SK-N-DZ (cell line): Measurements from ENCODE around the gene VPS11.

Experiments
- DNase-seq: peaks from one replicate; pipeline ENCODE4 v3.0.0-alpha.2; 2015; ENCODE audit warnings: low spot score

The VPS11 gene

DNA sequence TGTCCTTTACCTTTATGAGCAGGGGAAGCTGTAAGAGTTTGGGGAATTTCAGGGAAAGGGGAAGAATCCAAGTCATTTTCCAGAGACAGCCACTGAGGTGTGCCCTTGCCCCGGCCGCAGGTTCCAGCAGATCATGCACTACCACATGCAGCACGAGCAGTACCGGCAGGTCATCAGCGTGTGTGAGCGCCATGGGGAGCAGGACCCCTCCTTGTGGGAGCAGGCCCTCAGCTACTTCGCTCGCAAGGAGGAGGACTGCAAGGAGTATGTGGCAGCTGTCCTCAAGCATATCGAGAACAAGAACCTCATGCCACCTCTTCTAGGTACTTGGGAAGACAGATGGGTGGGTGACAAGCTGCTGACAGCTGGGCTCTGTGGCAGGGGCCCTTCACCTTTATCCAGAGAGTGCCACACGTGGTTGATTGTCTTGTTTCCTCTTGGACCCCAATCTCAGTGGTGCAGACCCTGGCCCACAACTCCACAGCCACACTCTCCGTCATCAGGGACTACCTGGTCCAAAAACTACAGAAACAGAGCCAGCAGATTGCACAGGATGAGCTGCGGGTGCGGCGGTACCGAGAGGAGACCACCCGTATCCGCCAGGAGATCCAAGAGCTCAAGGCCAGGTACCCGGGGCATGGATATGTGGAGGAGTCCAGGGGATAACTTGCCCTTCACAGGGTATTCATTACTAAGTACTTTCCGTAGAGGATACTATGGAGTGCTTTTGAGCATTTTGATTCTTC is 11.2 kb downstream of the VPS11 start:
- DNase-seq: no peak

DNA sequence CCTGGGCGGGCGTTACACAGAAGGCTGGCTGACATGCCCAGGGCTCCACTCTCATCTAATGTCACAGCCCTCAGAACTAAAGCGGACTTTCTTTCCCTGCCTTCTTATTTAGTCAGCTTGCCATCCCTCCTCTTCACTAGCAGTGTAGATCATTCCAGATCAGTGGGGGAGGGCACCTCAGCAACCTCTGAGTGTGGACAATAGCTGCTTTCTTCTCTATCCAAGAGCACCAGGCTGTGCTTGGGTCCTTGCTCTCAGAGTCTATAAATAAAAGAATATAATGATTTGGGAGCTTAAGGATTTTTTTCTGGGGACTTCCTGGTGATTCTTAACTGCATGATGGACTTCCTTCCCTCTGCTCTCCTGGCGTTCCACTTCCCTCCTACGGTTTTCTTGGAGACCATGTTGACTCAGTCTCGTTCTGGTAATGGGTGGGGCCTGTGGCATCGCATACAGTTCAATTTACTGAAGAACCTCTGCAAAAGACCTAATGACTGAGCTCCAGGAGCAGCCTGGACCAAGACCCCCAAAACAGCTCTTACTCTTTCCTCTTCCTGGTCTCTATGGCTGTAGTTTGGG is 14.2 kb downstream of the VPS11 start:
- no peak for DNase-seq

DNA sequence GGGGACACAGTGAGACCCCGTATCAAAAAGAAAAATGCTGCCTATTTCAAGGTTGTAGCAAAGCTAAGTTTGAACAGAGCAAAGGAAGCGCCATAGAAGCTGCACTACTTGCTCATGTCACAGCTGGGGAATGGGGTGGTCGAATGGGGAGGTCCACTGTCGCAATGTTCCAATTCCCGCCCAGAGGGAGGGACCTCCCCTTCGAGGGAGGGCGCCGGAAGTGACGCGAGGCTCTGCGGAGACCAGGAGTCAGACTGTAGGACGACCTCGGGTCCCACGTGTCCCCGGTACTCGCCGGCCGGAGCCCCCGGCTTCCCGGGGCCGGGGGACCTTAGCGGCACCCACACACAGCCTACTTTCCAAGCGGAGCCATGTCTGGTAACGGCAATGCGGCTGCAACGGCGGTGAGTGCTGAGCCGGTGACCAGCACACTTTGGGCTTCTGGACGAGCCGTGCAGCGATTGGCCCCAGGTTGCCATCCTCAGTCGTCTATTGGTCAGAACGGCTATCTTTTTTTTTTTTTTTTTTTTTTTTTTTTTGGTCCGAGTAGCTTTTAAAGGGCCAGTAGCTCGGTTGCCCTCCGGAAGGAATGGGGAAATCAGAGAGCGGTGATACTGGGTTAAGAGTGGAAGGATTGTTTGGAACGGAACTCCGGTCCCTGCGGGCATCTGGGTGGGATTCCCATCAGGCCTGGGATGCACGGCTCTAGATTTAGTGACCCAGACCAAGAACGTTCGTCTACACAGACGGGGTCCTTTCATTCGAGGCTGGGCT is 17.2 kb downstream of the VPS11 start, which contains the start of gene HMBS:
Gene HMBS, plus strand, starts transcription at position 219 of the 774 bp plus-strand sequence. Its CDS starts 153 bp downstream, at position 372.
- peak; percentile 88 for DNase-seq

DNA sequence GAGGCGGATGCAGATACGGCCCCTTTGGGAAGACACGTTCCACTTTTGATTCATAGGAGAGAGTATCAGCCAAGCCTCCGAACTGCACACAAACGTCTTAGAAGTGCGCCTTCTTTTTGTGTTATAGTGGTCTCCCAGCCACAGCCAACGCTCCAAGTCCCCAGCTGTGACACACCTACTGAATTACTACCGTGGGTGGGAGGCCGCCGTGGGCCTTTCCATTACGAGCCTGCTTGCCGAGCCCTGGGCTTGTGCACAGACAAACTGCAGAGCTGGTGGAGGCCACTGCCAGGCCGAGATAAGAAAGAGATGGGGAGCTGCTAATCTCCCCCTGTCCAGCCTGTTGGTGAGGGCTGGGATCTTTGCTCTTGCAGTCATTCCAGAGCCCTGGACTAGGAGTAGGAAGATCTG is 17.8 kb downstream of the VPS11 start:
- no peak for DNase-seq

GRCh38 chr11:119087123-119087522 is 19.5 kb downstream of the VPS11 start:
- DNase-seq: no peak

- no peak for DNase-seq
Measured at GRCh38 chr11:119087747-119088241, 20.2 kb downstream of the VPS11 start.

- DNase-seq: no peak
Measured at GRCh38 chr11:119088406-119088805, 20.8 kb downstream of the VPS11 start.

GRCh38 chr11:119089319-119089718 is 21.7 kb downstream of the VPS11 start:
- no peak for DNase-seq

GRCh38 chr11:119091178-119091577 is 23.6 kb downstream of the VPS11 start:
- DNase-seq: no peak

DNA sequence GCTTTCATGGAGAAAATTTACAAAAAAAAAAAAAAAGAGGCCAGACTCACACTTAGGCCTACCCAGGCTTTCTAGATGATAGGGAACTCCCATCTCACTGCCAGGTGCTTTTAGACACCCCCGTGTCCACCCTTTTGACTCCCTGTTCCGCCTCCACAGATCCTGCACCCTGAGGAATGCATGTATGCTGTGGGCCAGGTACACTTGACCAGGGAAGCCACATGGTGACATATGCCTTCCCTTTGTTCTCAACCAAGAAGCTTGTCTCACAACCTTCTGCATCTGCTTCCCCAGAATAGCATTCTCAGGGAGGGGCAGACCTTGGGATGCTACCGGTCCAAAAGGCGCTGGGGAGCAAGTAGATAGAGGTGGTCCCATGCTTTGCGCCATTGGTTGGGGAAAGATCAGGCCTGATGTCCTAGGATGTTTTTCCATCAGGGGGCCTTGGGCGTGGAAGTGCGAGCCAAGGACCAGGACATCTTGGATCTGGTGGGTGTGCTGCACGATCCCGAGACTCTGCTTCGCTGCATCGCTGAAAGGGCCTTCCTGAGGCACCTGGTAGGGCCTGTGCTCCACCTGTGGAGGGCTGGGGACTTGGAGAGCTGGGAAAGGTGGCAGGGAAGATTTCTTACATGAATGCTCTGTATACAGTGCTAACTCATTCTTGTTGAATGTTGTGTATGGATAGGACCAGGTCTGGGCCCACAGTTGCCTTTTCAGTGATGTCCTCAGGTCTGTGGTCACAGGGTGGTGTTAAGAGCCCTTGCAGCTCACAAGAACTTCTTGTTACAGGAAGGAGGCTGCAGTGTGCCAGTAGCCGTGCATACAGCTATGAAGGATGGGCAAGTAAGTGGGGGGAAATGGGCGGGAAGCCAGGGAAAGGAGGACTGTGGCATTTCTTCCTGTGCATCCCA is 24.6 kb downstream of the VPS11 start:
- DNase-seq: no peak

GRCh38 chr11:119092880-119093842 is 25.5 kb downstream of the VPS11 start:
- no peak for DNase-seq

GRCh38 chr11:119093942-119094815 is 26.6 kb downstream of the VPS11 start:
- DNase-seq: no peak

DNA sequence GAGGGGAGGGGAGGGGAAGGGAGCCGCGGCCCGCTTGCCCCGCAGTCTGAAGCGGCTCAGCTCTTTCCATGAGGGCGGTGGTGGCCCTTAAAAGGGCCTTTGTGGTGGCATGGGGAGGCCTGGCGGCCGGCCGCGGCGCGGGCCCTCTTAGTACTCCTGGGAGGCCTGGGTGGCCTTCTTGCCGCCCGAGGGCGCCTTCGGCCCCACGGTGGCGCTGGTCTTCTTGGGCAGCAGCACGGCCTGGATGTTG is 27.1 kb downstream of the VPS11 start:
- DNase-seq: no peak

- DNase-seq: peak; percentile 98
Measured at GRCh38 chr11:119095066-119095880, 27.7 kb downstream of the VPS11 start.

GRCh38 chr11:119099711-119100110 is 32.1 kb downstream of the VPS11 start:
- DNase-seq: no peak

DNA sequence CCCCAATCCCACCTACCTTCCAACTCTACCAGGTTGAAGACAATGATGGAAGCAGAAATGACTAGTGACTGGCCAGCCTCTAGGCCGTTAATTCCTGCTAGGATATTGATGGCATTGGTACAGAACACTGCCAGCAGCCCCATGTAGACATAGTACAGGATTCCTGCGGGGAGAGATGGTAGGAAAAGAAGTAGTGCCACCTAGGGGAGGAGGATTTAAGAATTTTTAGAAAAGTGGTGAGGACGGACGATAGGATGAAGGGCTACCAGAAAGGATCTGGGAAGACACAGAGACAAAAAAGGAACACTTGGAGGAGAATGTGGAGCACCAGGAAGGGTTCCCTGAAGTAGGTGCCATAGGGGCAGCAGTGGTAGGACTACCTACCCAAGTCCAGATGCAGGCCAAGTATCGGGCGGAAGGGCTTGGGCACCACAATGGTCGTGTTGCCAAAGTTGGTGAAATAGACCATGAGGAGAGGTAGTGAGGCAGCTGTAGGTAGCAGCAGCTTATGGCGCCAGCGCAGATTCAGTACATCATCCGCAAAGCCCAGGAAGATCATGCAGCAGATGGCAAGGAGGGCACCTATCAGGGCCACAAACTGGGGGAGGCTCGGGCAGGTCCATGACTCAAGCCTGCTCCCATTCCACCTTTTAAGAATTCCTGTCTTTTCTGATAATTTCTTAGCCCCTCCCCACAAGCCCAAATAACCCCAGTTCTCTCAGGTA is 32.8 kb downstream of the VPS11 start:
- no peak for DNase-seq

- no peak for DNase-seq
Measured at GRCh38 chr11:119100994-119101758, 33.6 kb downstream of the VPS11 start.
